Liver (tissue), 9 donors: ENCODE measurements around the gene SLA2. TPM values are rescaled to one million over a fixed set of nuclear protein-coding genes. Genes with fewer than 3 reads are reported as not detected.

Experiments
- DNase-seq: peaks from one replicate; pipeline ENCODE4 v3.0.0-alpha.2; 2017; ENCODE audit warnings: low spot score
- H3K27ac ChIP-seq, 2 donors: one replicate each; pipeline ENCODE4 v1.7.0; 2013; ENCODE audit warnings: inconsistent platforms in 2 of 2, low read length in 2 of 2, control low read depth in 1 of 2, low read depth in 1 of 2, mild to moderate bottlenecking in 1 of 2
- H3K27me3 ChIP-seq, 4 donors: one replicate each; pipeline versions ENCODE4 v1.6.1 to v1.7.0; 2013; ENCODE audit warnings: low read length in 3 of 4, inconsistent platforms in 1 of 4, mild to moderate bottlenecking in 1 of 4, moderate library complexity in 1 of 4; ENCODE audit not compliant: control insufficient read depth in 4 of 4, insufficient read depth in 4 of 4
- H3K36me3 ChIP-seq, 4 donors: one replicate each; pipeline versions ENCODE4 v1.6.1 to v1.7.0; 2013; ENCODE audit warnings: low read length in 3 of 4, mild to moderate bottlenecking in 3 of 4, low read depth in 1 of 4, moderate library complexity in 1 of 4; ENCODE audit not compliant: control insufficient read depth in 4 of 4, insufficient read depth in 3 of 4
- H3K4me1 ChIP-seq, 4 donors: one replicate each; pipeline versions ENCODE4 v1.6.1 to v1.7.0; 2013; ENCODE audit warnings: low read length in 3 of 4, mild to moderate bottlenecking in 3 of 4, moderate library complexity in 1 of 4; ENCODE audit not compliant: control insufficient read depth in 4 of 4, insufficient read depth in 4 of 4
- H3K4me3 ChIP-seq, 3 donors: one replicate each; pipeline versions ENCODE4 v1.6.1 to v1.7.0; 2013; ENCODE audit warnings: low read length in 3 of 3, control low read depth in 1 of 3, low read depth in 1 of 3, mild to moderate bottlenecking in 1 of 3
- H3K9ac ChIP-seq, 2 donors: one replicate each; pipeline ENCODE4 v1.7.0; 2013; ENCODE audit warnings: low read length in 2 of 2, mild to moderate bottlenecking in 2 of 2, moderate library complexity in 2 of 2, control low read depth in 1 of 2, low read depth in 1 of 2
- H3K9me3 ChIP-seq, 4 donors: one replicate each; pipeline versions ENCODE4 v1.6.1 to v1.7.0; 2013; ENCODE audit warnings: low read length in 3 of 4; ENCODE audit not compliant: control insufficient read depth in 4 of 4
- ATF3 ChIP-seq: IDR thresholded peaks from 2 replicates; pipeline ENCODE4 v1.6.1; 2016; ENCODE audit warnings: antibody characterized with exemption
- CTCF ChIP-seq: fragments of 150-350 bp; IDR thresholded peaks from 2 replicates; pipeline ENCODE4 v1.5.1; 2017; ENCODE audit warnings: improper control_type of control experiment, low read depth, low read length; ENCODE audit not compliant: missing input control
- EGR1 ChIP-seq, 2 donors: IDR thresholded peaks; 2 replicates each; pipeline ENCODE4 v1.6.1; 2016 to 2018; ENCODE audit warnings: antibody characterized with exemption in 2 of 2, low read depth in 2 of 2
- FOXA1 ChIP-seq: IDR thresholded peaks from 2 replicates; pipeline ENCODE4 v1.6.1; 2016; ENCODE audit warnings: antibody characterized with exemption
- HNF4A ChIP-seq, 2 donors: conservative IDR thresholded peaks; 2 replicates each; pipeline ENCODE4 v1.6.1; 2016; ENCODE audit warnings: antibody characterized with exemption in 2 of 2, mild to moderate bottlenecking in 2 of 2
- HNF4G ChIP-seq: IDR thresholded peaks from 2 replicates; pipeline ENCODE4 v1.6.1; 2016; ENCODE audit warnings: antibody characterized with exemption
- JUND ChIP-seq, 2 donors: IDR thresholded peaks; 2 replicates each; pipeline ENCODE4 v1.6.1; 2016; ENCODE audit warnings: antibody characterized with exemption in 2 of 2
- MAX ChIP-seq: IDR thresholded peaks from 2 replicates; pipeline ENCODE4 v1.6.1; 2016; ENCODE audit warnings: antibody characterized with exemption
- REST ChIP-seq: IDR thresholded peaks from 2 replicates; pipeline ENCODE4 v1.6.1; 2016; ENCODE audit warnings: antibody characterized with exemption, mild to moderate bottlenecking
- RXRA ChIP-seq, 2 donors: IDR thresholded peaks; 2 replicates each; pipeline ENCODE4 v1.6.1; 2017 to 2018; ENCODE audit warnings: antibody characterized with exemption in 2 of 2, mild to moderate bottlenecking in 1 of 2
- SP1 ChIP-seq: IDR thresholded peaks from 2 replicates; pipeline ENCODE4 v1.6.1; 2018; ENCODE audit warnings: antibody characterized with exemption, mild to moderate bottlenecking
- TAF1 ChIP-seq: conservative IDR thresholded peaks from 2 replicates; pipeline ENCODE4 v1.6.1; 2016; ENCODE audit warnings: antibody characterized with exemption, mild to moderate bottlenecking
- YY1 ChIP-seq: IDR thresholded peaks from 2 replicates; pipeline ENCODE4 v1.6.1; 2016; ENCODE audit warnings: antibody characterized with exemption, mild to moderate bottlenecking
- ZBTB33 ChIP-seq: IDR thresholded peaks from 2 replicates; pipeline ENCODE4 v1.6.1; 2016; ENCODE audit warnings: antibody characterized with exemption
- WGBS: extraction: QIAGEN DNeasy Blood & Tissue Kit; methylation state at CpG from one replicate; pipeline ENCODE4 v1.1.7; 2013; 5-methylcytosine and 5-hydroxymethylcytosine counted together
- polyA plus RNA-seq, 2 donors: library from polyadenylated mRNA; stranded (reverse) in 1 of 2; unstranded in 1 of 2; fragments of 200-250 nt in 1 of 2; fragments of >200 nt in 1 of 2; fragmentation: Nextera tagmentation in 1 of 2; extraction: Ambion mirVana in 1 of 2; gene quantifications; one replicate each; pipeline versions ENCODE4 v1.2.1 to v1.2.3, GENCODE V29; 2013 to 2015
- total RNA-seq, 2 donors: library from RNA; depleted of rRNA; stranded (reverse); fragments of >200 nt; gene quantifications; one replicate each; pipeline ENCODE4 v1.2.3, GENCODE V29; 2014
- donor health status: healthy.
- donor health status: healthy.
- donor health status: healthy.
- donor health status: healthy.
- donor health status: healthy.

Gene SLA2
- total and polyA plus RNA-seq, 4 donors: 0.18 to 1.6 (median 0.41) TPM

GRCh38 chr20:36578356-36579041 is 67.5 kb downstream of the SLA2 start:
- Histone ChIP-seq H3K27ac (no peak overlapping the region), H3K4me3 (no peak overlapping the region), H3K4me1 (peaks cover 6 to 16% (median 11%) of the 10 kb centered on the region in 4 donors), H3K9ac (no peak overlapping the region), H3K36me3 (peaks cover 8 to 20% (median 15%) of the 10 kb centered on the region in 4 donors), H3K27me3 (no peaks in the 10 kb centered on the region), H3K9me3 (no peaks in the 10 kb centered on the region)
- WGBS: 98% methylated on average over 15 of the region's 15 CpGs
- TF ChIP-seq REST (no peak), SP1 (no peak), YY1 (no peak)
- DNase-seq: no peak

- no peak for DNase-seq
- H3K27ac ChIP-seq: no peak overlapping the region
- WGBS: 66% methylated on average over 1 of the region's 1 CpG
- no peak overlapping the region for H3K9ac ChIP-seq
- H3K27me3 ChIP-seq: no peaks in the 10 kb centered on the region
- H3K36me3 ChIP-seq: peaks cover 4 to 11% (median 9%) of the 10 kb centered on the region in 4 donors
- no peaks in the 10 kb centered on the region for H3K9me3 ChIP-seq
- H3K4me1 ChIP-seq: peaks cover 6 to 24% (median 14%) of the 10 kb centered on the region in 4 donors
- no peak overlapping the region for H3K4me3 ChIP-seq
- TF ChIP-seq ZBTB33 (no peak), CTCF (no peak), MAX (no peak), HNF4A (conservative IDR thresholded peaks at IDR 0.05) (no peak), RXRA (IDR thresholded peaks at IDR 0.05) (no peak), HNF4G (no peak), REST (no peak), EGR1 (IDR thresholded peaks at IDR 0.05; ENCODE audit: low read depth in 2 of 2) (no peak), SP1 (no peak), JUND (IDR thresholded peaks at IDR 0.05) (no peak), FOXA1 (no peak), TAF1 (no peak), ATF3 (no peak)
These were observed 69.9 kb downstream of the SLA2 start for GRCh38 chr20:36576081-36576445.
